Hepatocyte (in vitro differentiated cells): ENCODE data around the gene RAB11FIP3. TPM values are rescaled to one million over a fixed set of nuclear protein-coding genes. Genes with fewer than 3 reads are reported as not detected.

ENCODE experiments used
- DNase-seq: peaks from one replicate; pipeline ENCODE4 v3.0.0-alpha.2; 2016; ENCODE audit warnings: low spot score
- H2AFZ ChIP-seq: fragments of 200-600 bp; sonication (generic); 2 replicates; pipeline ENCODE4 v1.6.0; 2016; ENCODE audit warnings: antibody characterized with exemption, mild to moderate bottlenecking
- H3K27ac ChIP-seq: fragments of 200-600 bp; sonication (generic); 2 replicates; pipeline ENCODE4 v1.5.1; 2016; ENCODE audit warnings: mild to moderate bottlenecking
- H3K27me3 ChIP-seq: fragments of 200-600 bp; sonication (generic); 2 replicates; pipeline ENCODE4 v1.6.1; 2016
- H3K36me3 ChIP-seq: fragments of 200-600 bp; sonication (generic); replicated peaks from 2 replicates; pipeline ENCODE4 v1.5.1; 2016; ENCODE audit warnings: low read depth; ENCODE audit not compliant: insufficient read depth
- H3K4me1 ChIP-seq: fragments of 200-600 bp; sonication (generic); 2 replicates; pipeline ENCODE4 v1.5.1; 2016; ENCODE audit warnings: mild to moderate bottlenecking, moderate library complexity; ENCODE audit not compliant: insufficient read depth
- H3K4me2 ChIP-seq: fragments of 200-600 bp; sonication (generic); 2 replicates; pipeline ENCODE4 v1.6.0; 2016
- H3K4me3 ChIP-seq: fragments of 200-600 bp; sonication (generic); 2 replicates; pipeline ENCODE4 v1.5.1; 2016; ENCODE audit warnings: mild to moderate bottlenecking
- H3K79me2 ChIP-seq: fragments of 200-600 bp; sonication (generic); 2 replicates; pipeline ENCODE4 v1.6.0; 2017; ENCODE audit warnings: mild to moderate bottlenecking
- H3K9me2 ChIP-seq: fragments of 200-600 bp; sonication (generic); replicated peaks from 2 replicates; pipeline ENCODE4 v1.6.0; 2017; ENCODE audit warnings: mild to moderate bottlenecking; ENCODE audit not compliant: insufficient read depth
- H3K9me3 ChIP-seq: fragments of 200-600 bp; sonication (generic); 2 replicates; pipeline ENCODE4 v1.5.1; 2016; ENCODE audit warnings: low read depth, mild to moderate bottlenecking
- H4K20me1 ChIP-seq: fragments of 200-600 bp; sonication (generic); 2 replicates; pipeline ENCODE4 v1.6.0; 2016; ENCODE audit warnings: mild to moderate bottlenecking; ENCODE audit not compliant: insufficient read depth, poor library complexity, severe bottlenecking
- CTCF ChIP-seq: fragments of 200-600 bp; sonication (generic); IDR thresholded peaks from 2 replicates; pipeline ENCODE4 v1.5.1; 2016; ENCODE audit warnings: antibody characterized with exemption, mild to moderate bottlenecking; ENCODE audit not compliant: poor library complexity
- EZH2 ChIP-seq: fragments of 200-600 bp; sonication (generic); IDR thresholded peaks from 2 replicates; pipeline ENCODE4 v1.6.1; 2016; ENCODE audit warnings: antibody characterized with exemption, mild to moderate bottlenecking, borderline replicate concordance
- EZH2phosphoT487 ChIP-seq: fragments of 200-600 bp; sonication (generic); IDR thresholded peaks from one replicate; pipeline ENCODE4 v1.6.1; 2018; ENCODE audit warnings: antibody characterized with exemption, mild to moderate bottlenecking, low read depth, moderate library complexity; ENCODE audit not compliant: unreplicated experiment, severe bottlenecking
- WGBS: methylation state at CpG from one replicate; pipeline ENCODE4 v1.1.6; 2016; ENCODE audit warnings: low lambda C conversion rate; ENCODE audit errors: missing lambda C conversion rate; 5-methylcytosine and 5-hydroxymethylcytosine counted together
- polyA plus RNA-seq: library from polyadenylated mRNA; unstranded; fragments of >200 nt; fragmentation: Nextera tagmentation; extraction: Ambion mirVana; gene quantifications from 2 replicates; pipeline ENCODE4 v1.2.1, GENCODE V29; 2016
- total RNA-seq: library from RNA; depleted of rRNA; stranded (reverse); fragments of >200 nt; gene quantifications from 2 replicates; pipeline ENCODE4 v1.2.3, GENCODE V29; 2014

RAB11FIP3 gene
- total and polyA plus RNA-seq, 2 experiments from 2014 or later = 47.3 to 72.8 TPM

DNA sequence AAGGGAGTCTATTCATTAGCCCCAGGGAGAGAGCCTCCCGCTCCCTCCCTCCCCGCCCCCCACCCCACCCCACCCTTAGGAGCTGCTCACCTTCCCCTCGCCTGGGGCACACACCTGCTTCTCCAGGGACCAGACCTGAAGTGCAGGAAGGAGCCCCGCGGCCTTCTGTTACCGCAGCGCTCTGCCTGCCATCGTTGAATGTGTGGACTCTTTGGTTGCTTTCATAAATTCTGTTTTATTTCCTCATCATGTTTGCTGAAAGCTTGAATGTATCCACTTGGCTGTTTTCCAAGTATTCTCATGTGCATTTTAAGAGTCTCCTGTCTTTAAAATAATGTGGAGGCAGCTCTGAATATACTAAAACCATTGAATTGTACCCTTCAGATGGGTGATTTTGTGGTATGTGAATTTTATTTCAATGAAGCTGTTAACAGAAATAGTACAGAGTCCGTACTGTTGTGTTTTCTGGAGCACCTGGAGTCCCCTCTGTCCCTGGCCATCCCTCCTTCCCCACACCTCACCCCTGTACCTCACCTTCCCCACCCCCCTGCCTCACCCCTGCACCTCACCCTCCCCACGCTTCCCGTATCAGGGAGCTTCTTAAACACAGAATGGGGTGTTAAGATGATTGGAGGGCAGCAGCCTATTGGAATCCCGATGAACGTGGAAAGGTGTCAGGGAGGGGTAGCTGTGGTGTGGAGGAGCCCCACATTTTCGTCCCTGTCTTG is 25.5 kb downstream of the RAB11FIP3 start:
- no peak for TF ChIP-seq EZH2phosphoT487
- TF ChIP-seq CTCF = no peak
- no peak for TF ChIP-seq EZH2
- no peaks in the 10 kb centered on the region for H3K27me3 ChIP-seq
- no peaks in the 10 kb centered on the region for H3K9me3 ChIP-seq
- no peaks in the 10 kb centered on the region for H3K36me3 ChIP-seq
- no peak overlapping the region for H2AFZ ChIP-seq
- H3K4me3 ChIP-seq = no peak overlapping the region
- H3K79me2 ChIP-seq = peaks cover 70% of the 10 kb centered on the region
- H4K20me1 ChIP-seq = peaks cover 6% of the 10 kb centered on the region
- H3K9me2 ChIP-seq = no peaks in the 10 kb centered on the region
- no peak for DNase-seq
- H3K4me1 ChIP-seq = peaks cover 8% of the 10 kb centered on the region
- WGBS = 77% methylated on average over 13 of the region's 14 CpGs
- no peak overlapping the region for H3K4me2 ChIP-seq
- H3K27ac ChIP-seq = no peak overlapping the region

DNA sequence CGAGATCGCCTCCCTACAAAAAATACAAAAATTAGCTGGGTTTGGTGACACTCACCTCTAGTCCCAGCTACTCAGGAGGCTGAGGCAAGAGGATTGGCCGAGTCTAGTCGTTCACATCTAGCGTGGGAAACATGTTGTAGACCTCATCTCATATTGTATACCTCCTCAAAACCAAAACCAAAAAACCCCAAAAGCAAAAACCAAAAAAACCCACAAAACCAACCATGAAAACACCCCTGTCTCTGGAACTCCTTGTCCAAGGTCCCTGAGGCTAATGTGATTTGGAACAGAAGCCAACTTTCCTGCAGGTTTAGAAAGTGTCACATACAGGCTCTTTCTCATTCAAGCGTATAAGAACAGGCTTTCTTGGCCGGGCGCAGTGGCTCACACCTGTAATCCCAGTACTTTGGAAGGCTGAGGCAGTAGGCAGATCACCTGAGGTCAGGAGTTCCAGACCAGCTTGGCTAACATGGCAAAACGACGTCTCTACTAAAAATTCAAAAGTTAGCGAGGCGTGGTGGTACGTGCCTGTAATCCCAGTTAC is 29.0 kb downstream of the RAB11FIP3 start:
- Histone ChIP-seq H3K27me3 (no peaks in the 10 kb centered on the region), H2AFZ (no peak overlapping the region), H3K4me3 (no peak overlapping the region), H4K20me1 (peaks cover 4% of the 10 kb centered on the region), H3K9me3 (no peaks in the 10 kb centered on the region), H3K27ac (no peak overlapping the region), H3K9me2 (no peaks in the 10 kb centered on the region), H3K4me2 (no peak overlapping the region), H3K79me2 (peaks cover 58% of the 10 kb centered on the region), H3K36me3 (no peaks in the 10 kb centered on the region), H3K4me1 (peaks cover 28% of the 10 kb centered on the region)
- WGBS = 95% methylated on average over 13 of the region's 13 CpGs
- no peak for DNase-seq
- TF ChIP-seq EZH2 (no peak), CTCF (no peak), EZH2phosphoT487 (no peak)

- Histone ChIP-seq H4K20me1 (peaks cover 4% of the 10 kb centered on the region), H3K27me3 (no peaks in the 10 kb centered on the region), H3K4me1 (peaks cover 27% of the 10 kb centered on the region)
Observed at GRCh38 chr16:455453-455852, 30.0 kb downstream of the RAB11FIP3 start.

More at GRCh38 chr16:455453-455852, 30.0 kb downstream of the RAB11FIP3 start:
- Histone ChIP-seq H3K36me3 (no peaks in the 10 kb centered on the region), H3K9me3 (no peaks in the 10 kb centered on the region), H3K79me2 (peaks cover 64% of the 10 kb centered on the region), H3K4me3 (no peak overlapping the region), H3K4me2 (no peak overlapping the region), H3K9me2 (no peaks in the 10 kb centered on the region), H2AFZ (no peak overlapping the region), H3K27ac (no peak overlapping the region)
- TF ChIP-seq CTCF (no peak), EZH2phosphoT487 (no peak), EZH2 (no peak)
- no peak for DNase-seq
- WGBS = 94% methylated on average over 12 of the region's 12 CpGs
